ENCODE measurements around the gene PLPPR1.
"Not testable (repeated sequence)": the region's sequence is repeated elsewhere in the genome, so short reads cannot be mapped to it uniquely, and the experiment has no call there.

The PLPPR1 gene

DNA sequence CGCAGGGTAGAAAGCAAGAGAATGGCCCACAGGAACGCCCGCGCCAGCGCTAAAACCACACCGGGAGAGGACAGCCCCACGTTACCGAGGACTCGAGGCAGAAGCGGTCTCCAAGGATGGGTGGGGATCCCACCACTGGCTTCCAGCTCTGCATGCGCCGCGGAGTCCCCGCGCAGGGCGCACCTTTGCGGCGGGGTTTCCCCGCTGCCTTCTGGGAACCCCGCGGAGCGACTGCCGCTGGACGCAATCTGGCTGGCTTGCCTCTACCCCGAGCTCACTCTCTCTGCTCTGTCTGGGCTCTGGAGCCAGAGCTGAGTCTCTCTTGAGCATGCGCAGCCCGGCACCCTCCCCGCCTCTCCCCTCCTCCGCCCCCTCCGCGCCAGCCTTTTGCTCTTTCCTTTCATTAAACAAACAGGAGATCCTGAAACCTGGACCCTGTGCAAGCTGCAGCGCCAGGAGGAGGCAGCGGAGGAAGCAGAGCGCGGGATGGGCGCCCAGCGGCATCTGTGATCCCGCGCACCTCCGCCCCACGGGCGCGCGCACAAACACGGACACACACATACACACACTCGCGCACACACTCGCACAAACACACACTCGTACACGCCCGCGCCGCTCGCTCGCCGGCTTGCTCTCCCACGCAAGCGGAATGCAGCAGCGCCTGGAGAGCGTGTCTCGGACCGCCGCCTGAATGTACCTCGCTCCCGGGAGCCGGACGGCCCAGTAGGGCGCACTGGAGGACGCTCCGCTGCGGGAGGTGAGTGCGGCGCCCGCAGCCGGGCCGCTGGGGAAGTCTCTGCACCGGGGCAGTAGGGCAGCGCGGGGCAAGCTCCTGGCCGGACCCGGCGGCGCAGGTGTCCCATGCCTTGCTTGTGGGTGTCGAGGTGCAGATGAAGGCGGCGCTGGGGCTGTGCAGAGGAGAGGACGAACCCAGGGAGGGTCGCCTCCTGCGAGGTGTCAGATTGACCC, at the start of gene PLPPR1:
Gene PLPPR1, plus strand, starts transcription at position 382 of the 969 bp plus-strand sequence.
- DNase-seq, result peak; percentile 78

DNA sequence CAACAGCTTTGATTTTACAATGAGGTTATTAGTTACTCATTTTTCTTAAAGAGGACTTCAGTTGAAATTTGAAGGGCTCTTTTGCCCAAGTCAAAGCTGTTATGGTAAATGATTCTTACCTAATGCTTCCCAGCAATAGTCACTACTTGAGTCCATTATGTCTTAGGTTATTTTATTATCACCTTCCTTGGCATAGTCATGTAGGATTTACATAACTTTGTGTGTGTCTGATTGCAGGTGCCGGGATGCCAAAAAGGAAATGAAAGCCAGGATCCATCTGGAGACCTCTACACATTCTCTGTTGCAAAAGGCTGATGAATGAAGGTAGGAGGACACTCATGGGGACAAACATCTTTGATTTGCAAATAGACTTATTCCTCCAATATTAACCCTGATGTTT, 38.8 kb upstream of the PLPPR1 start:
- no peak for DNase-seq

GRCh38 chr9:100990605-100991381, 37.7 kb upstream of the PLPPR1 start:
- DNase-seq, result no peak

GRCh38 chr9:100992632-100993031, 35.9 kb upstream of the PLPPR1 start:
- no peak for DNase-seq

- DNase-seq, result no peak
Observed at GRCh38 chr9:100999906-101000544, 28.5 kb upstream of the PLPPR1 start.

- no peak for DNase-seq
Observed at GRCh38 chr9:101005246-101005645, 23.3 kb upstream of the PLPPR1 start.

GRCh38 chr9:101014566-101014965, 14.0 kb upstream of the PLPPR1 start:
- no peak for DNase-seq

- DNase-seq, result peak; percentile 64
Observed at GRCh38 chr9:101018467-101018866, 10.1 kb upstream of the PLPPR1 start.

GRCh38 chr9:101022704-101023103, 5.8 kb upstream of the PLPPR1 start:
- no peak for DNase-seq

DNA sequence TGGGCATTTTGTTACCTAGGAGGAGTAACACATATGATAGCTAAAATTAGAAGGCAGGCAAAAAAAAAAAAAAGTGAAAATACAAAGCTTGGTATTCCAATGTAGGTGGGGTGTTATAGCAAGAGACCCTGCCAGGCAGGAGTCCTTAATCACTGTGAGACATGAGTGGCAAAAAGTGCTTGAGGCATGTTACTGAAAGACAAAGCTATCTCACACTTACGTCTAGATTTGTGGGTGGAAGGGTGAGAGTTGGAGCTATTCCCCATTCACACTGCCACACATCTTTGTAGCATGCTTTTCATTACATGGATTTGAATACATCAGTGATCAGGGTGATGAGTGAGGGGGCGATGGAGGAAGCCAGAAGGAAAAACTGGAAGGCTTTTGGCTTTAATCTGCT, 2.6 kb upstream of the PLPPR1 start:
- DNase-seq, result no peak

DNA sequence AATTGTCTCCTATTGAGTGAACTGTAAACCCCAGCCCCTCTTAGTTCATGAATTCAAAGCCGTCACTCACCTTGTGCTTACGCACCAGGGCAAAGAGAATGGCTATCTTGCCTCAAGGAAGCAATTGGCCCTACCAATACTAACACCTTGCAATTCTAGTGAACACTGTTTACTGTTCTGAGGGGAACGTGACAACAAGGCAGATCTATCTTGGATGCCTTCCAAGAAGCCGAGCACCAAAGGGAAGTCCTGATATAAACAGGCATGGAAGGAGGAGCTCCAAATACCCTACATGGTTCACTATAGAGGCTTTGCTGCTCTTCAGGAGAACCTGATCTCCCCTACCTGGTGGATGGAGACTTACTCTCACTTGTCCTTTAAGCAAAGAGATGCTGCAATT, 1.7 kb upstream of the PLPPR1 start:
- DNase-seq, result no peak

- DNase-seq, result no peak
Observed at GRCh38 chr9:101027236-101027635, 1.3 kb upstream of the PLPPR1 start.

DNA sequence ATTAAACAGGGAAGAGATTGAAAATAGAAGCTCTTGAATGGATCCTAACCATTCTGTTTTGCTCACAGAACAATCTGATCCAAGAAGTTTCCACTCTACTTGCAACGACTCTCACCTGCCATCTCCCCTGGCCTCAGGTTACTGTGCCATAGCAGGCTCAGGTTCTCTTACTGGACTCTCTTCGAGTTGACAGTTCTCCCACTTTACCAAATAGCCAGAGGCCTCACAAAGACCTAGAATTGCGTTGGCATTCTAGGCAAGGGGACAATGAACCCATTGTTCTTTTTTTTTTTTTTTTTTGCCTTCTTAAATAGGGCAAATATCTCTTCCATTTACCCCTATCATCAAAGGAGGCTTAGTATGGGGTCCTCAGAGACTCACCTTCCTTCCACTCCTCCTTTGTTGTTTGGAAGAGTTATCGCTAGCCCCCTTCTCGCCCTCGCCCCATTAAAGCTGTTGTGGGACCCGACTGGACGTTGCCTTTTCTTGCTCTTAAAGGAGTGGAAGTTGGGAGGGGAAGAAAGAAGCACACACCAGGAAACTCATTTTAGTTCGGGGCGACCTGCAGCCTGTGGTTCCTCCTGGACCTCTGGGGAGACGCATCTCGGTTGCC, 688 bp upstream of the PLPPR1 start:
- DNase-seq, result no peak

GRCh38 chr9:101029315-101030085, 973 bp downstream of the PLPPR1 start:
- no peak for DNase-seq

DNA sequence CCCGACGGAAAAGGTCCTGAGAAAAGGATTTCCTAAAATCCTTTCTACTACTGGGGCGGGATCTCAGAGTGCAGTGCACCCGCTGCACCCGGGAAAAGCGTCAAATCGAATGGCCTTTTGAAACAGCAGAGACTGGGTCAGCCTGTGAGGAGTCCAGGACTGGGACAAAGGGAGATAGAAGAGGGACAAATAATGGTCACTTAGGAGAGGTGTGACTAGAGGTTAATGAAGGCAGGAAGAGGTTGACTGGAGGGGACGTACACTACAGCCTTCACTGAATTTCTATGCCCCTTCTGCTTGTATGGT, 1.5 kb downstream of the PLPPR1 start:
- DNase-seq, result no peak

DNA sequence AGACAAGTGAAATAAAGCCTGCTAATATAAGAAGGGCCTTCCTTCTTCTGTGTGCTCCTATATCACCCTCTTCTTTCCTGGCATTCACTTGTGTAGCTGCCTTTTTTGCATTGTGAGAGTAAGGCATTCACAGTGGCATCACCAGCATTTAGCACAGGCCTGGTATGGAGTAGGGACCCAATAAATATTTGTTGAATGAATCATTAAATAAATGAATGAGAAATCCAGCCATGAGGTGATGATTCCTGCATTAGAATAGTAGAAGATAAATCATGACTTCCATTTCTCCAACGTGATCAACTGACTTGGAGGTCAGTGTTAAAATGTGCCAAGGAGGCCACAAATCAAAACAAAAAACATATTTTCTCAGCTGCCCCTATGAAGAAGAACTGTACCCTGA, 3.9 kb downstream of the PLPPR1 start:
- no peak for DNase-seq

GRCh38 chr9:101034222-101034621, 5.7 kb downstream of the PLPPR1 start:
- no peak for DNase-seq

DNA sequence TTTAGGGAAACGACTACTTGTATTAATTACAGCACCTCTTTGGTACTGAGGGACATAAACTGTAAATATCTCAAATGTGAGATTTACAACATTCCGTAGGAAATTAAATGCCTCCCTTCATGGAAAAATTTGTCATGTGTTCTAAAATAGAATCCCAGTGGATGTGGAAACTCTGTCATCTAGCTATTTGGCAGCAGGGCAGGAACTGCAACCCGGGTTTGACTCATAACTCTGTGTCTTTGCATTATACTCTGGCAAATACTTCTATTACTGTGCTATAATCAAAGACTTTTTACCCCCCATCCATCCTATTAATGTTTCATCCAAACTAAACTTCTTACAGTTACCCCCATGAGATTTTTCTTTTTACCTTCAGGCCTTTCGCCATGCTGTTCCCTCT, 6.6 kb downstream of the PLPPR1 start:
- DNase-seq, result no peak

DNA sequence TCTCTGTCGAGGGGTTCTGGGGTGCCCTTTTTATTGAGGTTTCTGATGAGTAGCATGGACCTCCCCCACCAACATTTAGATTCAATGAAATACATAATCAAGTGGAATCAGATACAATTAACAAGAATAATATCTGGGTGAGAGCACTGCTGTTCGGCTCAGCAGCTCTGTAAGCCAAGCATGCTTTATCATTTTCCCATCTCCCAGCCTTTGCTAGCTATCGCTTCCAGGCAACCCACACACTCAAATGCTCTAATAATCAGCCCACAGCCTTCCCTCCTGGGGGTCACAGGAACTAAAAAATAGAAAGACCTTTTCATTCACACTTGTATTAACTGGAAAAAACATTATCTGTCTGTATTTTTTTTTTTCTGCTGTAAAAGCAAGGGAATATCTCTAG, 8.9 kb downstream of the PLPPR1 start:
- DNase-seq, result no peak

- no peak for DNase-seq
Observed at GRCh38 chr9:101038488-101038887, 10.0 kb downstream of the PLPPR1 start.

DNA sequence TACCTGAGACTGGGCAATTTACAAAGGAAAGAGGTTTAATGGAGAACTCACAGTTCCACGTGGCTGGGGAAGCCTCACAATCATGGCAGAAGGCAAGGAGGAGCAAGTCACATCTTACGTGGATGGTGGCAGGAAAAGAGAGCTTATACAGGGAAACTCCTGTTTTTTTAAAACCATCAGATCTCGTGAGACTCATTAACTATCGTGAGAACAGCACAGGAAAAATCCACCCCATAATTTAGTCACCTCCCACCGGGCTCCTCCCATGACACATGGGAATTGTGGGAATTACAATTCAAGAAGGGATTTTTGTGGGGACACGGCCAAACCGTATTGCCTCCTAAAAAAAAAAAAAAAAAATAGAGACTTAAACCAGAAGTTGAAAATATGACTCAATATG, 11.1 kb downstream of the PLPPR1 start:
- not testable (repeated sequence) for DNase-seq

GRCh38 chr9:101047848-101048397, 19.4 kb downstream of the PLPPR1 start:
- no peak for DNase-seq

All from right forelimb (tissue), 1 donor.